NCI-H1048 (cell line): ENCODE measurements around the gene TNFRSF13B.
"Not testable (repeated sequence)": the region's sequence is repeated elsewhere in the genome, so short reads cannot be mapped to it uniquely, and the experiment has no call there.

ENCODE experiments used
- DNase-seq: peaks from one replicate; lab custom pipeline; 2025; lab: John Stamatoyannopoulos, UW

TNFRSF13B gene

DNA sequence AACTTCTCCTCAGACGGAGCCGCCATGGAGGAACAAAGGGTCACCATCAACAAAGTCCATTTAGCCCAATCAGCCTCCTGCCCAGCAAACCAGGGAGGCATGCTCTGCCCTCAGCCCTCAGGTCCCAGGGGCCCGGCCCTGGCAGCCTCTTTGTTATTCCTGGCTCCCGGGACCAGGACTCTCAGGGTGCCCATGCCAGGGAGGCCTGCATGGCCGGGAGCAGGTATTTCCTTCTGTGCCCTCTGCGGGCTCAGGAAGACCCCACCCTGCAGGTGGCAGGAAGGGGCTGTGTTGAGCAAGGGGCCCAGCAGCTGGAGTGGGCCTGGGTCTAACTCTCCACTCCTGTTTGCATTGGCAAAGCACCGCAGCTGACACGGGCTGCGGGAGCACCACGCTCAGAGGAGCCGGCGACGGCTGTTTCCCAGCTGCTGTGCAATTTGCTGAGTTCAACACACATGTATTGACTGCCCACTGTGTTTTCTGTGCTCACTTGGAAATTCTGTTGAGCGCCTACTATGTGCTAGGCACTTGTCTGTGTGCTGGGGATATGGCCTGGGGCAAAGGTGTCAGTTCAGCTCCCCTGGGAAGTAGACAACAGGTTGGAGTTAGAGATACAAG lies 33.2 kb upstream of the TNFRSF13B start:
- DNase-seq = not testable (repeated sequence)

GRCh38 chr17:17004251-17004996 lies 32.5 kb upstream of the TNFRSF13B start:
- no peak for DNase-seq

DNA sequence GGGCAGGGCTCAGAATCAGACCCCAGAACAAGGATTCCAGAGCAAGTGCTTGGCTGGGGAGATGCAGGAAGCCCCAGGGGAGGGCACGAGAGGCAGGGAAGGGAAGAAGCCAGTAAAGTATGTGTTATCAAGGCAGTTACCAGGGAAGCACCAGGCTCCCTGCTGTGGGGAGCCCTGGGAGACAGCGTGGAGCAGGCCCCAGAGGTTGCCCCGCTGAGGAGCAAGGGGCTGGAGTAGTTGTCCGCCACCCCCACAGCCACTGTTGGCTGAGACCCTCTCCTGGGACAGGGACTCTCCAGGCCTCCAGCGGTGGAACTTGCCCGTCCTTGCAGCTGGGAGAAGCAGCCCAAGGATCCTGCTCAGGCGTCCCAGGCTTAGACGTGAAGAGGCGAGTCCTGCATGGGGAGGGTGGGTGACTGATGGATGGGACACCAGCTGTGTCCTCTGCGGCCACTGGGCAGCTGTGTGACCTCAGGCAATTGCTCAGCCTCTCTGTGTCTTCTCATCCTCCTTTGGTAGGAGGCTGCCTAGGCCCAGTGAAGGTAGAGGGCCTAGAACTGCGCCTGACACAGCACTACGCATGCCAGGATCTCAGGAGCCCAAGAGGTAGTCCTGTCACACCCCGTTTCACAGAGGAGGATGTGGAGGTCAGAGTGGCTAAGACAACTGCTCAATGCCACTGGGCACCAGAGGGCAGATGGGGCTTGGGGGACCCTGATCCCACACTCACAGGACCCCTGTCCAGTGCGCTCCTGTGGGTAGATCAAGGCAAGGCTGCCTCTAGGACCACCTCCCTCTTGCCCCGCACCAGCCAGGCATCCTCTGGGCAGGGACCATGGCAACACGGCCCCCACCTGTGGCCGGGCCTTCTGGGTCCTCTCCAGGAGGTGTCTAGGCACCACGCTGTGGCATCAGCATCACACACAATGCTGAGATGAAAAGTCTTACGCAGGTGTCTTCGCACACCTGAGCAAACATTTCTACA lies 31.1 kb upstream of the TNFRSF13B start:
- DNase-seq = not testable (repeated sequence)

GRCh38 chr17:17001874-17002520 lies 30.1 kb upstream of the TNFRSF13B start:
- peak; percentile 41 for DNase-seq

DNA sequence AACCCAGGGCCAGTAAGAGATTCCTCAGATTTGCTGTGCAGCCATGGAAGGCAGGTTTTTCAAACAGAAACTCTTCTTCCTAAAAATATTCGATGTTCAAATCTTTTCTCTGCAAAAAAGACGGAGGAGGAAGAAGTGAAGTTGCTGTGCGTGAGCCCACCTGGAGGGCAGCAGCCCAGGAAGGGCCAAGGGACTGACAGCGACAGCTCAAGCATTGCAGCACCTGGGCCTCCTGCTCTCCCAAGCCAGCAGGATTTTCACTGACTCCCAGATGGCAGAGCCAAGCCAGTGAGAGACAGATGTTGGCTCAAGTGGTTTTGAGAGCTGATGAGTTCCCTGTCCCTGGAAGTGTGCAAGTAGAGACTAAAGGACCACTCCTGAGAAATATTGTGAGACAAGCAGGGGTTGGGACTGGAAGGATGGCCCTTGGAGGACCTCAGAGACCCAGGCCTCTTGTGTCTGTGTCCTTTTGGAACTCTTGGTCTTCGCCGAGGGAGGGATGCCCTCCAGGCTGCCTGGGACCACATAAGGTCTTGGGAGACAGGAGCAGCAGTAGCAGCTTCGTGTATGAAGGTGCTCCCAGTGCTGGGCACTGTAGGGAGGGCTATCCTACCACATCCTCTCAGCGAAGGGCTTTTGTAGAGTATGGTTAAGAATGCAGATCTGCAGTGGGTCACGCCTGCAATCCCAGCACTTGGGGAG lies 29.3 kb upstream of the TNFRSF13B start:
- no peak for DNase-seq

DNA sequence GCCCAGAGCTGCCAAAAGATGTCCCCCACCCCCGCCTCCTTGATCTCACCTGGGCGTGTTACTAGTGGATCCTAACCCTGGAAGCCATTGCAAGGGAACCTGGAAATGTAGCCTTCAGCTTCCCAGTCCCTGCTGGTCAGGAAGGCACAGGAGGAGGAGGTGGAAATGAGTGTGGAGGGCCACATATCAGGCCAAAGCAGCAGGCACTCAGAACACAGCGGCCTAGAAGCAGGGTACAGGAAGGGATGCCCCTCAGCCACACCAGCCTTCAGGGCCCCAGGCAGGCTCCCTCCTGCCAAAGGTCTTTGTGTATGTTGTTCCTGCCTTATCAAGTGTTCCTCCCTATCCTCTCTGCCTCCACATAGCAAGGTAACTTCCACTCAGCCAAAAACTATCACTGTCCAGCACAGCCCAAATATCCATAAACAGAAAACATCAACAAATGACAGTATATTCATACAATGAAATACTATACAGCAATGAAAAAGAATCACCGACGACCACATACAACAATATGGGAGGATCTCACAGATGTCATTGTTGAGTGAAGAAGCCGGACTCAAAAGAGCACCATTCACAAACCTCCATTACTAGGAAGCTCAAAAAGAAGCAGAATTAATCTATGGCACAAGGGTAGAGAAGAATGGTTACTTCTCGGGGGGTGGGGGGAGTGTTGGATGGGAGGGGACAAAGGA lies 28.2 kb upstream of the TNFRSF13B start:
- DNase-seq = no peak

GRCh38 chr17:16997514-16998429 lies 25.9 kb upstream of the TNFRSF13B start:
- DNase-seq = no peak

DNA sequence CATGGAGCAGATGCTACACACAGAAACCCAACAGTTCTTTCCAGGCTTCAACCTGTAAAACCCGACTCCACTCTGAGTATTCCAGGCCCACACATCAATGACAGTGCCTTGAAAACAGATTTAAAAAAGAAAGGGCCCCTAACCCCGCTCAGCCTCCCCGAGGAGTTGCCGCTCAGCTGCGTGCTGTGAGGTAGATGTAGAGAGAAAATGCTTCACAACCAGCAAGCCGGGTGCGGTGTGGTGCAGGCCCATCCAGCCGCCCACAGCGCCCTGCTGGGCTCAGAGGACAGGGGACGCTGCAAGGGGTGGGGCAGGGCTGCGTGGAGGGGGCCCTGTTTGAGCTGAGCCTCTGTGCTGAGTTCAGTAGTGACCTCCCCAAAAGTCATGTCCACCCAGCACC lies 24.8 kb upstream of the TNFRSF13B start:
- not testable (repeated sequence) for DNase-seq

DNA sequence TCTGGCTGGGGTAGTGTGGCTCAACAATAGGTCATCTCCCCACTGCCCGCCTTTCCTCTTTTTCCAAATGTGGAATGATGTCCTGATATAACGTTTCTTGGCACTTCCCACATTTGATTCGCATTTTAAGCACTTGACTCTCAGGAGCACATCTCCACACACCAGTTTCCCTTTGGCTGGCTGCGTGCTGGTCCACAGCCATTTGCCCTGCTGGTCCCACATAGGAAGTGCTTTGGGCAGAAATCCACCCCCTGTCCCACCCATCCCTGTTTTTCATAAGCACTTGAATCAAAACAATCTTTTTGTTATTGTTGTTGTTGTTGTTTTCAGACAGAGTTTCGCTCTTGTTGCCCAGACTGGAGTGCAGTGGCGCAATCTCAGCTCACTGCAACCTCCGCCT lies 24.0 kb upstream of the TNFRSF13B start:
- no peak for DNase-seq

DNA sequence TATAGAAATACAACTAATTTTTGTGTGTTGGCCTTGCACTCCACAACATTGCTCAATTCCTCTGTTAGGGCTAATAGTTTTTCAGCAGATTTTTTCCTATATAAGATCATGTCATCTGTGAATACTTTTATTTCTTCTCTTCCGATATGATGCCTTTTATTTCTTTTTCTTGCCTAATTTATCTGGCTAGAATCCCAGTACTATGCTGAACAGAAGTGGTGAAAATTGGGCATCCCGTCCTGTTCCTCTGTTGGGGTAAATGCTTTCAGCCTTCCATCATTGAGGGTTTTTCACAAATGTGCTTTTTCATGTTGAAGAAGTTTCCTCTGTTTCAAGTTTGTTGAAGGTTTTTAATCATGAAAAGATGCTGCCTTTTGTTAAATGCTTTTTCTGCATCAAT lies 22.7 kb upstream of the TNFRSF13B start:
- DNase-seq = no peak

DNA sequence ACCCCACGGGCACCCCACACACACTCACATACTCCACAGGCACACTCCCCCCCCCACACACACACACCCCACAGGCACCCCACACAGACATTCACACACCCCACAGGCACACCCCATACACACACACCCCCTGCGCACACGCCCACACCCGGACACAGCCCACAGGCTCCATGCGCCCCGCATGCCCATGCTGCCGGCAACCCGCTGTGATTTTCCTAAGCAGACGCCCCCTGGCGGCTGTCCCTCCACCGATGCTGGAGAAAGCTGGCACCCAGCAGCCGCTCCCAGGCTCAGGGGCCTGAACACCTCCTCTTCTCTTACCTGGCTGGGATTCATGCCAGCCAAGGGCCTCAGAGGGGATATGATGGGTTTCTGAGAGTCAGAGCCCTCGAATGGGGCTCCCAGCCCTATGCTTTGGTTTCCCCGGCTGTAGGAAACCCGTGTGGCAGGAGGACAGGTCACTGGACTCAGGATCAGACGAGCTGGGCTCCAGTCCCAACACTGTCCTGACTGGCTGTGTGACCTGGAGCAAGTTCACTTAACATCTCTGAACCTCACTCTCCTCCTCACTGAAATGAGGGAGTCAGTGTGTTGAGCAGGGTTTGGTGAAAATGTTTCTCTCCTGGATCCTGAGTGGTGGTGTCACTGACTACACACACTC lies 19.6 kb upstream of the TNFRSF13B start:
- DNase-seq = peak; percentile 26

DNA sequence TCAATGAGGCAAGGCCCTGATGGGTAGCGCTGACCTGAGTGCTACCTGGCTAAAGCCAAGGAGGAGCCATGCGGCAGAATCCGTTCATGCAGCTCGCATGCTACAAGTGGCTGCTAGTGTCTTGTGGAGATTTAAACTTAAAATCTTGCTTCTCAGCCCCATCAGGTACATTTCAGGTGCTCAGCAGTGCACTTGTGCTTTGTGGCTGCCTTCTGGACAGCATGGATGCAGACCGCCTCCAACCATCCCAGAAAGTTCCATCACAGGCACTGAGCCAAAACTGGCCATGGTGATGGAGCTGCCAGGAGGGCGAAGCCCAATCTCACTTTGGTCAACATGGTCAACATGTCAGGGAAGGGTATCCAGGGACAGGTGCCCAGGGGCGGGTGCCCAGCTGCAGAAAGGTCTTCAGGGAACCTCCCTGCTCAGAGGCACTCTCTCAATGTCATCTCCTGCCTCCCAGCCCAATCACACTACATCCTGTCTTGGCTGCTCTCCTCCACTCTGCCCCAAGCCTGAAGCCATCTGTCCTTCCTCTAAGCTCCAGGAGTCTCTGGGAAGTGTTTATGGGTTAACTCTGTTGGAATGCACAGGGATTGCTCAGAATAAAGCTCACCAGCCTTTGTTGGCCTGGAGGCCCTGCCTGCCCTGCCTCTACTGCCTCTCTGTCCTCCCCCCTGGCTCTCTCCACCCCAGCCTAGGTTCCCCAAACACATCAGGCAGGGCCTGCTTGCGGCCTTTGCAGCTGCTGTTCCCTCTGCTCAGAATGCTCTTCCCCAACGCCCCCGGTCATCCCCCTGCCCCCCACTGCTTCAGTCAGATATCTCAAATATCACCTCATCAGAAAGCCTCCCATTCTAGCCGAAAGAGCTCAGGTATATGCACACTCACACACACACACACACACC lies 18.3 kb upstream of the TNFRSF13B start:
- DNase-seq = no peak

GRCh38 chr17:16989230-16989952 lies 17.5 kb upstream of the TNFRSF13B start:
- DNase-seq = no peak

- no peak for DNase-seq
These were observed 16.9 kb upstream of the TNFRSF13B start for GRCh38 chr17:16988749-16989229.

GRCh38 chr17:16987830-16988601 lies 16.1 kb upstream of the TNFRSF13B start:
- DNase-seq = no peak

GRCh38 chr17:16987066-16987829 lies 15.3 kb upstream of the TNFRSF13B start:
- DNase-seq = no peak
